ENCODE data around the gene YTHDC2.
"Not testable (repeated sequence)": the region's sequence is repeated elsewhere in the genome, so short reads cannot be mapped to it uniquely, and the experiment has no call there.

The YTHDC2 gene

GRCh38 chr5:113601423-113601822 lies 87.9 kb downstream of the YTHDC2 start:
- no peak for DNase-seq (ENCODE audit: low read depth, low spot score)

- DNase-seq (ENCODE audit: low read depth, low spot score) = not testable (repeated sequence)
Observed at GRCh38 chr5:113603246-113603645, 89.8 kb downstream of the YTHDC2 start.

- peak; percentile 74 for DNase-seq (ENCODE audit: low read depth, low spot score)
Observed at GRCh38 chr5:113606298-113607134, 93.0 kb downstream of the YTHDC2 start.

- no peak for DNase-seq (ENCODE audit: low read depth, low spot score)
Observed at GRCh38 chr5:113607361-113607760, 93.9 kb downstream of the YTHDC2 start.

- peak; percentile 6 for DNase-seq (ENCODE audit: low read depth, low spot score)
Observed at GRCh38 chr5:113608113-113608596, 94.7 kb downstream of the YTHDC2 start.

- peak; percentile 44 for DNase-seq (ENCODE audit: low read depth, low spot score)
Observed at GRCh38 chr5:113612060-113612496, 98.6 kb downstream of the YTHDC2 start.

GRCh38 chr5:113614191-113614590 lies 100.7 kb downstream of the YTHDC2 start:
- no peak for DNase-seq (ENCODE audit: low read depth, low spot score)

GRCh38 chr5:113615708-113616107 lies 102.2 kb downstream of the YTHDC2 start:
- DNase-seq (ENCODE audit: low read depth, low spot score) = no peak

GRCh38 chr5:113617191-113617796 lies 103.8 kb downstream of the YTHDC2 start:
- no peak for DNase-seq (ENCODE audit: low read depth, low spot score)

- DNase-seq (ENCODE audit: low read depth, low spot score) = no peak
Observed at GRCh38 chr5:113632996-113633395, 119.5 kb downstream of the YTHDC2 start.

GRCh38 chr5:113634957-113635356 lies 121.5 kb downstream of the YTHDC2 start:
- DNase-seq (ENCODE audit: low read depth, low spot score) = no peak

- DNase-seq (ENCODE audit: low read depth, low spot score) = no peak
Observed at GRCh38 chr5:113641715-113642114, 128.2 kb downstream of the YTHDC2 start.
